NCI-H1694 (cell line): ENCODE measurements around the gene SHQ1.
"Not testable (repeated sequence)": the region's sequence is repeated elsewhere in the genome, so short reads cannot be mapped to it uniquely, and the experiment has no call there.

Source experiments
- DNase-seq: peaks from one replicate; lab custom pipeline; 2025; lab: John Stamatoyannopoulos, UW

SHQ1 gene

DNA sequence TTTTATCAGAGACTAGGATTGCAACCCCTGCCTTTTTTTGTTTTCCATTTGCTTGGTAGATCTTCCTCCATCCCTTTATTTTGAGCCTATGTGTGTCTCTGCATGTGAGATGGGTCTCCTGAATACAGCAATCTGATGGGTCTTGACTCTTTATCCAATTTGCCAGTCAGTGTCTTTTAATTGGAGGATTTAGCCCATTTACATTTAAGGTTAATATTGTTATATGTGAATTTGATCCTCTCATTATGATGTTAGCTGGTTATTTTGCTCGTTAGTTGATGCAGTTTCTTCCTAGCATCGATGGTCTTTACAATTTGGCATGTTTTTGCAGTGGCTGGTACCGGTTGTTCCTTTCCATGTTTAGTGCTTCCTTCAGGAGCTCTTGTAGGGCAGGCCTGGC lies 134.1 kb downstream of the SHQ1 start:
- not testable (repeated sequence) for DNase-seq

DNA sequence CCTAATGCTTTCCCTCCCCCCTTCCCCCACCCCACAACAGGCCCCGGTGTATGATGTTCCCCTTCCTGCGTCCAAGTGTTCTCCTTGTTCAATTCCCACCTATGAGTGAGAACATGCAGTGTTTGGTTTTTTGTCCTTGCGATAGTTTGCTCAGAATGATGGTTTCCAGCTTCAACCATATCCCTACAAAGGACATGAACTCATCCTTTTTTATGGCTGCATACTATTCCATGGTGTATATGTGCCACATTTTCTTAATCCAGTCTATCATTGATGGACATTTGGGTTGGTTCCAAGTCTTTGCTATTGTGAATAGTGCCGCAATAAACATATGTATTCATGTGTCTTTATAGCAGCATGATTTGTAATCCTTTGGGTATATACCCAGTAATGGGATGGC lies 137.8 kb downstream of the SHQ1 start:
- not testable (repeated sequence) for DNase-seq

DNA sequence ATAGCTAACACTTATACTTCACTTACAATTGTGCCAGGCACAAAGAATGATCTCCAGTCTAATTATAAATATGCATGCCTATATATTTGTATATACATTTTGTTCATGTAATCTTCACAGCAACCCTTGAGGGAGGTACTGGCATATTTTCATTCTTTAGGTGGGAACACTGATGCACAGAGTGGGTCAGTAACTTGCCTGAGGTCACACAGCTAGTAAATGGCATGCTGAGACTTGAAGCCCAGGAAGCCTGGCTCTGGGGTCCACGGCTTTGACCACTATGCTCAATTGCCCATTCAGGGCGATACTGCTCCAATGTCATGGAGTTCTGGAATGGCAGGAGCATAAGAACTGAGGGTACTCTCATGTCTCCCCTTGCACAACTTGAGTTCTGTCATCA lies 139.8 kb downstream of the SHQ1 start:
- no peak for DNase-seq

DNA sequence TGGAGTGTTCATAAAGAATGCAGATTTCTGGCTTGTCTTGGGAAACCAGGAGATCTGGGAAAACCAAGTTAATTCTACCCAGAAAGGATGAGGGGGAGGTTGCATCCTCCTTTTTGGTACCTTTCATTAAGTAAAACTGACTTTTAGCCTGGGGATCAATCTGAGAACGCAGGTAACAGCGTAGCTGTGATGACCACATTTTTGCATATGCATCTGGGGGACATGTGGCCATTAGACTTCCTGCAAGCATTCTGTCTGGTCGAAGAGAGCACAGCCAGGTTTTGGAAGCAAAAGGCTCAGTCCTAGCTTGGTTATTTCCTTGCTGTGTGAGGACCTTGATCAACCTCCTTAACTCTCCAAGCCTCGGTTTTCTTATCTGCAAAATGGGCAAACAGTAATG lies 145.2 kb downstream of the SHQ1 start:
- DNase-seq = no peak

DNA sequence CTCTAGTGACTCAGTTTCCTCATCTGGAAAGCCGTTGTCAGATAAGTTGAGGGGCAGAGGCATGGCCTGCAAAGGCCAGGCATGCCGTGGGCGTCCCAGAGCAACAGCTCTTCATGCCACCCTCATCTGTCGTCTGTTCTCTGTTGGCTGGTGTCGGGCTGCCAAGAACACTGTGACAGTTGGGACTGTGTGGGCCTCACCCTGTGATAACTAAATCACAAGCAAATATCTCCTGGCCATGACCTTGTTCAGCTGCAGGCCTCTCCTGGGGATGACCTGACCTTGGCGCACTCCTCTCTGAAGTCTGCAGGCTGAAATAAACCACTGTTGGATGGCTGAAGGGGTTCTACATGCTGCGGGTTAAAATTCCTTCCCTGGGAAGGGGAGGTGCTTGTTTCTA lies 145.9 kb downstream of the SHQ1 start:
- DNase-seq = no peak

DNA sequence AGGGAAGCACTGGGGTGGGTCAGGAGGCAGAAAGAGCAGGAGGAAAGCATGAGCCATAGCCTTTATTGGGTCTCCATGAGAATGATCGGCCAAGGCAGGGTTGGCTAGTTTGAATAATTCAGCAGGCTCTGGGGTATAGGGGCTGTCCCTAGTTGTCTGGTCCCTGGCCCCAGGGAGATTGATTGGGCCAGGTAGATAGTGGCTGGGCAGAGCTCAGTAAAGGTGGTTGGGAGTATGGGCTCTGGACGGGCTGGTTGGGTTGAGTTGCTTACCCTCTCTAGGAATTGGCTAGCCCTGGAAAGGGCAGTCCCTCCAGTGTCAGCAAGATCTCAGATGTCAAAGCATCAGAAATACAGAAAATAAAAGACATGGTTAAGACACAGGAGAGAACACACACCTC lies 148.1 kb downstream of the SHQ1 start:
- DNase-seq = no peak

DNA sequence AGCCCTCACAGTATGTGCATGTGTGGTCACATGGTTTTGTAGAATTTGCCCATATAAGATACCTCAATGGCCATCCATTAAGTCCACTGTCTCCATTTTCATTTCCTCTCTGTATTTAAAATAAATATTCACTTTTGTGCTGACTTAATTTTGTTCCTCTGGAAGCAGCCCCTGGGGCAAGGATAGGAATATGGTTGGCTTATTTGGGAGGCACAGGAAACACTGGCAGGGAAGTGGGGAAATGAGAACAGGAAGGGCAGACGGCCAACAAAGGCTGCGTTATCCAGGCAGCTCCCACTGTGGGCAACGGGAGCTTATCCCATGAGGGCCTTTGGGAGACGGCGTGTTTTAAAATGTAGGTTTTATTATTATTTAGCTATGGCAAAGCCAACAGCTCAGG lies 148.6 kb downstream of the SHQ1 start:
- no peak for DNase-seq
